ENCODE data around the gene SNRPD3.
"Not testable (repeated sequence)": the region's sequence is repeated elsewhere in the genome, so short reads cannot be mapped to it uniquely, and the experiment has no call there.

Gene SNRPD3

DNA sequence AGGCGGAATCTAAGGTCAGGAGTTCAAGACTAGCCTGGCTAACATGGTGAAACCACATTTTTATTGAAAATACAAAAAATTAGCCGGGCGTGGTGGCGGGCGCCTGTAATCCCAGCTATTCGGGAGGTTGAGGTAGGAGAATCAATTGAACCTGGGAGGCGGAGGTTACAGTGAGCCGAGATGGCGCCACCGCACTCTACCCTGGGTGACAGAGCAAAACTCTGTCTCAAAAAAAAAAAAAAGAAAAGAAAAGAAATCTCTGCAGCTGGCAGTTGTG is 37.7 kb downstream of the SNRPD3 start:
- DNase-seq, result not testable (repeated sequence)

DNA sequence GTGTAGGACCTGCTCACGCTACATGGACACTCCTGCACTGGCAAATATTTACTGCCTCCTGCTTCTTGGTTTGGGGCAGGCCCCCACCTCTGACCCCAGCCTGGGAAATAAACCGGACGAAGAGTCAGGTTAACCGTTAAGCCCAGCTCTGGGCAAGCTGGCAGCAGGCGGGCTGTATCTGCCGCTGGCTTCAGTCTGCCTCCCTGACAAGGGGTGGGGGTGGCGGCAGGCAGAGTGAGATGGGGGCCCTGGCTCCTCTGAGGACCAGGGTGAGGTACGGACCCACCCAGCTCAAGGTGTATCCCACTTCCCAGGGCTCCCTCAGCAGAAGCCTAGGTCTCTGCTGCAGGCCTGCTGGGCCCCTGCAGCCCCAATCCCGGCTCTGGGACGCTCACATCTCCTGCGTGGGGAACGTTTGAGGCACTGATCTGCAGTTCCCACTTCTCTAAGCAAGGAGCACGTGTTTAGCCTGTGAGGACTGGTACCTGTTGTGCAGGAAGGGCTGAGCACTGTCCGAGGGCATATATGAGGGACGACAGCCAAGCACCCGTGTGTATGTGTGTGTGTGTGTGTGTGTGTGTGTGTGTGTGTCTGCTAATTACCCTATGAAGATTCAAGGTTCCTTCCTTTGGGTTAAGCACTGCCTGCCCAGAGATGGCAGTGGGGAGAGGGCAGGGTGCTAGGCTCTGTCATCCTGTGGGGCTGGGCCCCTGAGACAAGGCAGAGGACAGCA is 38.2 kb downstream of the SNRPD3 start:
- no peak for DNase-seq

DNA sequence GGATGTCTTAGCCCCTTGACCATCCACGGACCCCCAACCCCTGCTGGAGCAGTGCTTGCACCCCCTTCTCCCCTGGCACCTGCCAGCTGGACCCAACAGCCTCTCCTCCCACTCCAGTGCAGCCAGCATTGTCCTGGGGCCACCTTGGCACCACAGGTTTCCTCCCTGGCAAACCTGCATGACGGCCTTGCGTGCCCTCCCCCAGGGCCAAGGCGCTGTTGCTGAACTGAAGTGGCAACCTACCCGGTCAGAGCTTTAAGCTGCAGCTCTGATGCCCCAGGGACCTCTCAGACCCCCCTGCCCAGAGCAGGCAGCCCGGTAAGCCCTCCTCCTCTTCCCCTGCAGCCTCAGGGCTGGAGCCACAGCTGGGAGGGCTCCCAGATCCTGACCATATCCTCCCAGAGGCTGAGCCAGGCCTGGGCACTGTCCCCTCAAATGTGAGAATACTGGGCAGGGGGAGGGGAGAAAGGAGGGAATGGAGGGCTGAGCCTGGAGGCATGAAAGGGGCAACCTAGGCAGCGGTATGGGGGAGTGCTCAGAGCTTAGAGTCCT is 38.8 kb downstream of the SNRPD3 start:
- DNase-seq, result no peak

DNA sequence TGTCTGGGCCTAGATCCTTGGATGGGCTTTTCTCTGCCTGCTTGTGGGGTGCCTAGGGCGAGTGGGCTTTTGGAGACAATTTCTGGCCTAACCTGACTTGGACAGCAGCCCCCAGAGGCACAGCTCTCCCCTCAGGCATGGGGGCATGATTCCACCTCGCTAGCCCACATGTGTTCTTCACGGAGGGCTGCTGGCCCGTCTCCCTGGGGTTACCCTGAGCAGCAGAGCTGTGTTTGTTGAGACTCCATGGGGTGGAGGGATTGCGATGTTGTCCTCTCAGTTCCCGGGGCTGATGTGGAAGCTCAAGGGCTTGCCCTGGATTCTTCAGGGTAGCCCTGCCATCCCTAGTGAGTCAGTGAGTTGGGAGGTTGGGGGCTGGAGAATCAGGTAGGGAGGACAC is 39.4 kb downstream of the SNRPD3 start:
- no peak for DNase-seq

DNA sequence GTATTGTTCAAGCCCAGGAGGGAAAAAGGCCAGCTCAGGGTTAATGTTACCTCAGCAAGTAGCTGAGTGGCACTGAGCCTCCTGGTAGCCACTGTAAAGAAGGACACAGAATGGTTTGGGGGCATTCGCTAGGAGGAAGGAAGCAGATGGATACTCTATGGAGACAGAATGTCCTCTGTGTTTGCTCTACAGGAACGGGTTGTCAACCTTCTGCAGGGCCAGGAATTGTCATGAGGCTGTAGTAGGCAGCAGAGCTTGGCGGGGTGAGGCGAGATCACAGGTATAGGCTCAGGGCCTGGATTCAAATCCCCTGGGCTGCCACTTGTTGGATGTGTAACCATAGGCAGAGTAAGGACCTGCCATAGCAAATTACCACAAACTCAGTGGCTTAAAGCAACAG is 40.1 kb downstream of the SNRPD3 start:
- no peak for DNase-seq

DNA sequence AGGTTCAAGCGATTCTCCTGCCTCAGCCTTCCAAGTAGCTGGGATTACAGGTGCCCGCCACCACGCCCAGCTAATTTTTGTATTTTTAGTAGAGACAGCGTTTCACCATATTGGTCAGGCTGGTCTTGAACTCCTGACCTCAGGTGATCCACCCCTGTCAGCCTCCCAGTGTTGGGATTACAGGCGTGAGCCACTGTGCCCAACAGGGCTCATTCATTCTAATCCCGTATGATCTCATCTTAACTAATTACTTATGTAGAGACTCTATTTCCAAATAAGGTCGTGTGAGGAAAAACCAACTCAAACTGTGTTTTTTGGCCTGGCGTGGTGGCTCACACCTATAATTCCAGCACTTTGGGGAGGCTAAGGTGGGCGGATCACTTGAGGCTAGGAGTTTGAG is 41.3 kb downstream of the SNRPD3 start:
- not testable (repeated sequence) for DNase-seq

DNA sequence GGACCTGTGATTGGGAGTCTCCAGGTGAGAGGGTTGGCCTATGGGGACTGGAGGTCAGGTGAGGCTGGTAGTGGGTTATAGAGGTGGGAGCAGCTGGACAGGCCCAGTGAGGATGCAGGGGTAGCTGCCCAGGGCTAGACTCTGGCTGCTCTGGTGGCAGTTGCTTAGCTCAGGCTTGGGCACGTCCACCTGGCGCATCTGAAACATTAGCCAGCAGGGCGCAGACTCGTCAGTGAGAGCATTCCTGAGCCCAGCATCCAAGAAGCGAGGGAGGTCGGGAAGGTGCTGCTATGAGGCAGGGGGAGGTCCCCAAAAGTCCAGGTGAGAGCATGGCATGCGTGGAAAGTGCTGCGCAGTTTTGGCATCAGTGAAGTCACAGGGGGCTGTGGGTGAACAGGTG is 43.7 kb downstream of the SNRPD3 start:
- DNase-seq, result no peak

DNA sequence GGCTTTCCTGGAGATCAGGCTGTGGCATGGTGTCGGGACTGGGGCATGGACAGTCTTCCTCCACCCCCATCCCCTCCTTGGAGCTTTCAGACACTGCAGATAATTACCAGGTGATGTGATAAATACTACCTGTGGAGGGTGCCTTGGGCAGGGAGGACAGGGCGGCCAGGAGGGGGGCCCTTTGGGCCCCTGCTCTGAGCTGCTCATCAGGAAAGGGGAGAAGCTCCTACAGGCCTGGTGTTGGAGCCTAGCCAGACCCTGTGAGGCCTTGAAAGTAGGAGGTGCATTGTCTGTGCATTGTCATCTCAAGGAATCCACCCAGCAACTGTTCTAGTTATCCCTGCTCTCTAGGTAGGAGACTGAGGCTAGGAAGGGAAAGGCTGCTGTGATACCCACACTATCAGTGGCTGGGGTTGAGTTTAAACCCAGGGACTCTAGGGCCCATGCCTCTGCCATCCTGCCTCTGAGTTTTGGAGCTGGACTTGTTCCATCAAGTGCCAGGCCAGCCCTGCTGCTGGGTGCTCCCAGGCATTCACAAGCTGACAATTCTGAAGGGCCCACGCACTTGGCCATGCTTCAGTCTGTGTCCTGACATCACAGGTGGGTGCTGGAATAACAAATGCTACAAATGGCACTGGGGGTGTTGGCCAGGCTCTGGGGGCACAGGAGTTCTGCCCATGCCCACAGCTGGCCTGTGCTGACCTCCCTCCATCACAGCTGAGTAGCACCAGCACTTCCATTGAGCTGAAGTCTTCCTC is 44.3 kb downstream of the SNRPD3 start:
- DNase-seq, result not testable (repeated sequence)

DNA sequence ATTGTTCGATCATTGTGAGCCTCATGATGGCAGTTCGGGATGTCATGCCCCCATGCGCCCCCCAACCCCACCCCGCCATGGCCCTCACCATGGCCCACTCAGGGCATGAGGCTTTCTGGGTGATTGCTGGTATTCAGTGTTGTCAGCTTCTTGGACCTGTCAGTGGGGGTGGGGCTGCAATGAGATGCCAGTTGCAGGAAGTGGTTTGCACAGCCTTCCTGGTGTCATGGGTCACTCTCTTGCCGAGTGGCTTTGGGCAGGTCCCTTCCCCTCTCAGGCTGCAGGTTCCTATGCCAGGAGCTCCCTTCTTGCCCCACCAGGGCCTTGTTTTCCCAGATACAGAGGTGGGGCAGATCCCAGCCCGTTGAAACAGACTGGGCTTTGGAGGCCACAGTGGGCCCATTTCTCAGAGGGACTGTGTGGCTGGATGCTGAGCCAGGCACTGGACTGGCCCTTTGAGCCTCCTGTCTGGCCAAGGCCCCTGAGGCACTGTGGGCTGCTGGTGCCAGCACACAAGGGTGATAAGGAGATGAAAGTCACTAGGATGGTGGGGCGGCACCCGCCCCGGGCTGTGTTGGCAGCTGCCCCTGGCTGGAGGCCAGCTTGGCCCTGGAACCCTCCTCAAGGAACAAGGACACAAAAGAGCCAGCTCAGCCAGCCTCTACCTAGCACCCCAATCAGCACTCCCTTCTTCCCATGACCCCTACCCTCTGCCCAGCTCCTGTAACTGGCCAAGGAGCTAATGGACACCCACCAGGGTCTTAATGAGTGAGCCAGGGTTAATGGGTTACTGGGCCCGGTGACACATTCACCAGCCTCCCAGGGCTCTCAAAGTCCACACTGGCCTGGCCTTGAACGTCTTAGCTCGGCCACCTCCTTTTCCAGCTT is 45.7 kb downstream of the SNRPD3 start:
- no peak for DNase-seq

DNA sequence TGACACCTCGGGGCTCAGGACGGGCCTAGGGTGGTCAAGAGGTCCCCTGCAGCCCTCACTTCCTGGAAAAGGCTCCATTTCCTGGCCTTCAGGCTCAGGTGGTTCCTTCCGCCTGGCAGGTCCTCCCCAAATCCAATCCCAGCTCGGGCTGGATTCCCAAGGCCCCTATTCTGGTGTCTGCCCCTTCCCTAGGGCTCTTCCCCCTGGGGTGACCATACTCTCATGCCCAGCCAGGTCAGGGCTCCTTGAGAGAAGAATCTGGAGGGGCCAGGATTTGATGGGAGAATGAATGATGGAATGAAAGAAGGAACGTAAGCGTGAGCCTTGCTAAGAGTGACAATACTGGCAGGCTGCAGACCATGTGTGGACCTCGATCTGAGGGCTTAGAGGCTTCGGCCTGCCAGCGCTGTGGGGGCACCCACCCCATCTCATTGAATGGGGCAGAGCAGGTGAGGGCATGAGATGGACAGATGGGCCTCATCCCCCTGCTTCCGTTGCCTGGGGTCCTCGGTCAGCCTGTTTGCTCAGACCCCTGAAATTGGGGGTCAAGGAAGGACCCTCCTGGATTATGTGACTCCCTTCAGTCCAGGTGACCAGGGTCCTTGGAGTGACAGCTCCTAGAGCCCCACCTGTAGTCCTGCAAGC is 46.4 kb downstream of the SNRPD3 start:
- DNase-seq, result not testable (repeated sequence)

DNA sequence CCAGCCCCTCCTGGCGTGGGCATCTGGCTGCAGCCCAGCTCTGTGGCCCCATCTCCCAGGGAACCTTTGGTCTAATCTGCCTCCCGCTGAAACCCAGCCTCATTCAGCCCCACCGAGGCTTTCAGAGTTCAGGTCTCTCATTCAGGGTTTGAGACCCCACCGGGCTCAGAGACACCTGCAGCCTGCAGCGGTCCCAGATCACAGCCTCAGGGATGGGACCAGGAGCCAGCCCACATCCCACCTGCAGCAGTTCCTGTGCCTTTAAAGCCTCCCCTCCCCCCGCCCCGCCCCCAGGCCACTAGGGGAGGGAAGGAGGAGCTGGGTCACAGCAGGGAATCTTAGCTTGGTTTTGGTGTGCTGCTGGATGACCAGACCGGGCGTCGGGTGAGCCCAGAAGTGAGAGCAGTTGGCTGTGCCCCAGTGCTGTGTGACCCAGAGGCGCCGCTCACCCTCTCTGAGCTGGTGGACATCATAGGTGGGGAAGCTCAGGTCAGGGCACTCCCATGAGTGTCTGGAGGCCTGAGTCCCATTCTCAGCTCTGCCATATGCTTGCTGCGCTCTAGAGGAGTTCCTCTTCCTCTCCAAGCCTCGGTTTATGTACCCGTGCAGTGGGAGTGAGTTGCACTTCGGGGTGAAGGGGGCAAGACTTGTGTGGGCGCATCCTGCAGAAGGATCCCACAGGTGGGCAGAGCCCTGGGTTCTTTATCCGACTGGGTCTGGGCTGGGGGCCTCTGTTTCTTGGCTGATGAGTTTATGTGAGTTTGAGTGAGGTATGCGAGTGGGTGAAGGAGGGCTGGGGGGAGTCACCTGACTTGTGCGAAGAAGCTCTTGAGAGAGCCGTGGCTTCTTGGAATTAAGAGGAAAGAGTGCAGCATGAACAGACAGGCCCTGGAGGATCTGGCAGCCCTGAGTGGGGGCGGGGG is 47.3 kb downstream of the SNRPD3 start, which contains the start of gene GGT1:
GGT1 (plus strand) TSS at position 347 of the 923 bp plus-strand sequence. CDS start 7,889 bp downstream, outside the sequence.
- not testable (repeated sequence) for DNase-seq

DNA sequence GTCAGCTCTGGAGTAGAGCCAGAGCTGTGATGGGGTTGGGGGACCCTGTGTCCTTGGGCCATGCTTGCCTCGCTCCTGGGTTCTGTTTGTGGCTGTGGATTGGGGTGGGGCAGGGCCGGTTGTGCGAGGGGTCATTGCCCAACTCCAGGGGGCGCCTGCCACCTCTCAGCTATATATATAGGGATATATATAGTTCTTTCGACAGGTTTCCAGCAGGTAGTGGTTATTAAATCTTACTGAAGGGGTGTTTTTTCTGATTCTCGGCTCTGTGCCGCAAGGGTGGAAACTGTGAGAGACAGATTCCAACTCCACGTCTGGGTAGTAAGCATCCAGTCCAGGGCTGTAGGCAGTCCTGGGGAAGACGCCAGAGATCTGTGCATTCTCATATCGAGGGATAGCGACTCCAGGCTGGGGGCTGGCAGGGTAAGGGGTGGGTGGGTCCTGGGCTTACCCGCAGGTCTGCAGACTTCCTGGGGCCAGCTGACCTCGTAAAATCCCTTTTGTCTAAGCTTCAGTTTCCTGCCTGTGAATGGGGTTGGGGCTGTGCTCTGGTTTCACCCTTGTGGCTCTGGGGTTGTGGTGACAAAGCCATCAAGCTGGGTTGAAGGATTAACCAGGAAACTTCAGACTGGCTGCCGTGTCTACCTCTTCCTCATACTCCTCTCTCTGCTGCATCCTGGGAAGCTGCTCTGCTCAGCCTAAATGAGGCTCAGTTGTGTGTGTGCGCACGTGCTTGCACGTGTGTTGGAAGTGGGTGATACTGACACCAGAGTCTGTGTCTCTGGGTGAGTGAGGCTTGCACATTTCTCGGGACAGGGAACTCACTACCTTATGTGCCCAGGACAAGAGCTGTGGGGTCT is 48.2 kb downstream of the SNRPD3 start:
- DNase-seq, result not testable (repeated sequence)

DNA sequence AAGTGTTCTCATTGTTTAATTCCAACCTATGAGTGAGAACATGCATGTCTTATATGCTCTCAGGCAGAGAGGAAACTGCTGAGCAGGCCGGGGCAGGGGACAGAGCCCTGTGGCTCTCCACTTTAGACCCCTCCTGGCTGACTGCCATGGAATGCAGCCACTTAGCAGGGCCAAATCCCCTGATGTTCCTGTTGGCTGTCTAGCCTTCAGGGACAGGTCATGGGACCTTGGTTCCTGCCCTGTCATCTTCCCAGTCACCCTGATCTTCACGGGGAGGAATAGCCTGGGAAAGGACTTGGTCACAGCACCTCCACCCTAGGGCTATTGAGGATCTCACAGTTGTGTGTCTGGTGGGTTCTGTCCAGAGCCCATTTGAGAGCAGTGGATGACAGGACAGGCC is 50.5 kb downstream of the SNRPD3 start:
- DNase-seq, result not testable (repeated sequence)

DNA sequence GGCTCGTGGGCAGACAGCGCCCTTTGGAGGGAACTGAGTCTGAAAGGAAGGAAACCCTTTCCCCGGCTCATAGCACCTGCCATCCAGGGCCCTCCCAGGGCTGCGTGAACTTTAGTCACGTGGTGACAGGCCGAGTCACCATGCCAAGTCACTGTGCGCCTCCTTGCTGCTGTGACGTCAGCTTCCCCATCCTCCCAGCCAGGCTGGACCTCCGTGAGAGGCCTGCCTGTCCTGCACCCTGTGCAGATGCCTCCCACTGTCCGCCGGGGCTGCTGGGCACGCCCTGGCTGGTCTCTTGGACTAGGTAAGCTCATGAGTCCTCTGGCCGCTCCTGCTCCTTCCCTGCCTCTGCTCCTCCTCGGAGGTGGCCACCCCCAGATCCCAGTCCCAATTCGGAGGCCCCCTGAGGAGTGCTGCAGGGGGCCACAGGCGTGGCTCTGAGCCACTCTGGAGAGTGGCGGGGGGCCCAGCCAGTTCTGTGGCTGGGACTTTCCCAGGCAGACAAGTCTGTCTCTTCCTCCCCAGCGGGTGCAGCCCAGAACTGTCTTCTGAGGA is 51.7 kb downstream of the SNRPD3 start:
- not testable (repeated sequence) for DNase-seq

DNA sequence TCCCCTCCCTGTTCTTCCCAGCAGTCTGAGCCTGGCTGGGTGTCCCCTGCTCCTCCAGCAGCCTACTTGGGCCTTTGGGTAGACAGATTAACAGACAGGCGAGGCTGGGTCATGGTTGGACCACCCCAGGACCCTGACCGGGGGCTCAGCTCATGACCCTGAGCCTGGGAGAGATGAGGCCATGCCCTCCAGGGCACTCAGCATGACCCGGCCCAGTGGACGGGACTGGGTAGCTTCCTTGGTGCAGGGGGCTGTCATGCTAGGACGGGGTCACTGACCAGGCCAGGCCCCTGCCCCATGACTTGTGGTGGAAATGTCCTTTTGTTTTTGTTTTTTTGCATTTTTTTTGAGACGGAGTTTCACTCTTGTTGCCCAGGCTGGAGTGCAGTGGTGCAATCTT is 52.5 kb downstream of the SNRPD3 start:
- not testable (repeated sequence) for DNase-seq

DNA sequence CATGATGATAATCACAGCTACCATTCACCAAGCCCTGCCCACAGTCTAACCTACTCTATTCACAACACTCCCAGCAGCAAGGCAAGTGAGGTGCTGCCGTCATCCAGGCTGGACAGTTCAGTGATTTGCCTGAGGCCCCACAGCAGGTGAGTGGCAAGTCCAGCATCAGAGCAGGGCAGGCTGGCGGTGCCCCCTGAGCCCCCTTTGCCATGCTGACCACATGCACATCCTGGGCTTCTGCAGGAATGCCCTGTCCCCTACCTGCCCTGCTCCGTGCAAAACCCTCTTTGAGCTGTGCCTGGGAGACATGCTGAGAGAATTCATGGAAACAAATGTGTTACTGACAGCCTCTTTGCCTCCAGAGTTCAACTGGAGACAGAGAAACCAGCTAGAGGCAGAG is 54.1 kb downstream of the SNRPD3 start:
- not testable (repeated sequence) for DNase-seq

DNA sequence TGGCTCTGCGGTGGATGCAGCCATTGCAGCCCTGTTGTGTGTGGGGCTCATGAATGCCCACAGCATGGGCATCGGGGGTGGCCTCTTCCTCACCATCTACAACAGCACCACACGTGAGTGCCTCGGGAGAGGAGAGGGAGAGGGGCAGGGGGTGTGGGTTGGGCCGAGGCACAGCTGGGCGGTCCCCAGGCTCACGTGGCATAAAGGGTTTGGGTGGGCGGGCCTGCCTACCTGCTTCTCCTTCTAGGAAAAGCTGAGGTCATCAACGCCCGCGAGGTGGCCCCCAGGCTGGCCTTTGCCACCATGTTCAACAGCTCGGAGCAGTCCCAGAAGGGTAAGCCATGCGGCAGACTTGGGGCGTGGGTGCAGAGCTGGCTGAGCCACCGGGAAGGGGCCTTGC is 59.0 kb downstream of the SNRPD3 start:
- DNase-seq, result not testable (repeated sequence)

DNA sequence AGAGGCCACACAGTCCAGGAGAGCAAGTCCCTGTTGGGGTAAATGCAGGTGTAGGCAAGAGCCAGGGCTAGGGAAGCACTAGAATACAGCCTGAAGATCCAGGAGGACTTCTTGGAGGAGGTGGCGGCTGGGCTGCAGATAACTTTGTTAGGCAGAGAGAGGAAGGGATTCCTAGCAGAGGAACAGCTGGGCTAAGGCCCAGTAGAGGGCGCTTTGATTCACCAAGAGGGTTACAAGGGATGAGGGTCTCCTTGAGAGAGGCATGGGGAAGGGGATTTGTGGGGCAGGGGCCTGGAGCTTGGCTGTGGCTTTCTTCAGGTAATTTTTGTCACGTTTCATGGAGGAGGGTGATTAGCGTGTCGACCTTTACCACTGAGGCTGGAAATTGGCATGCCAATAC is 65.4 kb downstream of the SNRPD3 start:
- DNase-seq, result not testable (repeated sequence)

DNA sequence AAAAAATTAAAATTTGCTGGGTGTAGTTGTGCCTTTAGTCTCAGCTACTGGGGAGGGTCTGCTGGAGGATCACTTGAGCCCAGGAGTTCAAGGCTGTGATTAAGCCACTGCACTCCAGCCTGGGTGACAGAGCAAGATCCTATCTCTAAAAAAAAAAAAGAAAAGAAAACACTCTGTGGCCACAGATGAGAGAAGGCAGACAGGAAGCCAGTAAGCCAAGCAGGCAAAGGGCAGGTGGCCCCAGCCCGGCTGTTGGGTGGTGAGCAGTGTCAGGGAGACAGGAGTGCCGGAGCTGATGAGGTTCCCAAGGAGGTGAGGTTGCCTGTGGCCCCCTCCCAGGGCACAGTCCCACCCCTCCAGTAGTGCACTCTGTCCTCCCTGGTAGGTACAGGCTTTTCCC is 66.8 kb downstream of the SNRPD3 start:
- not testable (repeated sequence) for DNase-seq
